ENCODE data around the gene CALHM3. TPM values are rescaled to one million over a fixed set of nuclear protein-coding genes. Genes with fewer than 3 reads are reported as not detected.
A peak's percentile ranks its signal among the peaks of the same experiment; 100 is the strongest.

CALHM3 gene
- total RNA-seq, 1 donor from 2014 or later, result 3.3 TPM

DNA sequence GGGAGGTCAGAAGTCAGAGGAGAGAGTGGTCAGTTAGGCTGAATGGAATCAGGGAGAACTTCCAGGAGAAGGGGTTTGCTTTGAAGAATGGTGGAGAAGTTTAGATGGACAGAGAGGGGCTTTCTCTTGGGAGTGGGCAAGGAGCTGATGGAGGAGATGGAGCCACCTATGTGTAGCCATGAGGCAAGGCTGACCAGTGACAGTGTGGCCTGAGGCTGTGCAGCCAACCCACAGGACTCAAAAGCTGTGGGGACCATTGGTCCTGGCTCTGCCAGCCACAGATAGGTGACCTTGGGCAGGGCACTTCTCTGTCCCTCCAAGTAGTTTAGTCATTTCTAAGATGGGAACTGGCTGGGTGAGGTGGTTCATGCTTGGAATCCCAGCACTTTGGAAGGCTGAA, 33.1 kb upstream of the CALHM3 start:
- peak overlapping the region; percentile 74 for H3K4me3 Mint-ChIP-seq
- H3K36me3 Mint-ChIP-seq, result peaks cover 5% of the 10 kb centered on the region
- H3K4me1 Mint-ChIP-seq (ENCODE audit: unreplicated experiment), result peaks cover 33% of the 10 kb centered on the region
- TF ChIP-seq, protein P1, sequence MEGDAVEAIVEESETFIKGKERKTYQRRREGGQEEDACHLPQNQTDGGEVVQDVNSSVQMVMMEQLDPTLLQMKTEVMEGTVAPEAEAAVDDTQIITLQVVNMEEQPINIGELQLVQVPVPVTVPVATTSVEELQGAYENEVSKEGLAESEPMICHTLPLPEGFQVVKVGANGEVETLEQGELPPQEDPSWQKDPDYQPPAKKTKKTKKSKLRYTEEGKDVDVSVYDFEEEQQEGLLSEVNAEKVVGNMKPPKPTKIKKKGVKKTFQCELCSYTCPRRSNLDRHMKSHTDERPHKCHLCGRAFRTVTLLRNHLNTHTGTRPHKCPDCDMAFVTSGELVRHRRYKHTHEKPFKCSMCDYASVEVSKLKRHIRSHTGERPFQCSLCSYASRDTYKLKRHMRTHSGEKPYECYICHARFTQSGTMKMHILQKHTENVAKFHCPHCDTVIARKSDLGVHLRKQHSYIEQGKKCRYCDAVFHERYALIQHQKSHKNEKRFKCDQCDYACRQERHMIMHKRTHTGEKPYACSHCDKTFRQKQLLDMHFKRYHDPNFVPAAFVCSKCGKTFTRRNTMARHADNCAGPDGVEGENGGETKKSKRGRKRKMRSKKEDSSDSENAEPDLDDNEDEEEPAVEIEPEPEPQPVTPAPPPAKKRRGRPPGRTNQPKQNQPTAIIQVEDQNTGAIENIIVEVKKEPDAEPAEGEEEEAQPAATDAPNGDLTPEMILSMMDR (conservative IDR thresholded peaks at IDR 0.05), result no peak
- H3K9me3 Mint-ChIP-seq, result peaks cover 9% of the 10 kb centered on the region
- no peak for DNase-seq (ENCODE audit: extremely low spot score, unreplicated experiment)
- H3K27ac Mint-ChIP-seq, result peak overlapping the region; percentile 97
- H3K27me3 Mint-ChIP-seq, result no peaks in the 10 kb centered on the region

DNA sequence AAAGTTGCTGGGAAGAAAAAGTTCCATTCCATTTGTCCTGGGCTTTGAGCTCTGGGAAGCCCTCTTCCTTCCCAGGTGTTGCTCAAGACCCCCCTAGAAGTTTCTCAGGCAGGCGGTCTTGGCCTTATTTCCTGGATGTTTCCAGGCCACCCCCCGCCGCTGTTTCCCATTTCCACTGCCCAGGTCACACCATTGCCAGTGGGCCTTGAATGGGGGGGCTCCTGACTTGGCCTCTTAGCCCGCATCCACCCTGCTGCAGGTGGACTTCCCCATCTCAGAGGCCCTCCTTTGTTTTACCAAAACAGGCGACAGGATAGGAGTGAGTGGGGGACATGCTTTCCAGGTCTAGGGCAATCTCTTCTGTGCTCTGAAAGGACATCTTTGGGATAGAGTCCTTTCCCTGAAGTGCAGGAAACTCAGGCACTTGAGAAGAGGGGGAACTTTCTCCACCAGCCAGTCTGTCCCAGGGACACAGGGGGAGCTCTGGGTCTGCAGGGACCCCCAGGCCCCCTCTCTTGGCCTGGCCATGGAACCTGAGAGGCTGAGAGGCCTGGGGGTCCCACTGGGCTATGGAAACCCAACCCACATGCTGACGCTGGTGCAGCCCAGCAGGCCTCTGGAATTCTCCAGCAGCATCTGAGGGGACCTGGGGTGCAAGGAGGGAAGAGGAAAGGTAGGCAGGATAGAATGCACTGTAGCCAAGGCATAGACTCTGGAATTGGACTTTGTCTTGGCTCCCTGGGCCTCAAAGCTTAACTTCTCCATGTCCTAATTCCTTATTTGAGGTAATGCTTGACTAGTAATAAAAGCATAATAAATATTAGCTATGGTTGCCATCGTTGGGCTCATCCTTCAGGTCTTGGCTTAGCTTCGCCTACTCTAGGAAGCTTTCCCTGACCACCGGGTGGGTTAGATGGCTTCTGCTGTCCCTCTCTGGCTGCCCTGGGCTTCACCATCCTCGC, 32.0 kb upstream of the CALHM3 start:
- H3K27ac Mint-ChIP-seq, result peak overlapping the region; percentile 97
- peak overlapping the region; percentile 71 for H3K4me3 Mint-ChIP-seq
- DNase-seq (ENCODE audit: extremely low spot score, unreplicated experiment), result no peak
- no peaks in the 10 kb centered on the region for H3K27me3 Mint-ChIP-seq
- H3K4me1 Mint-ChIP-seq (ENCODE audit: unreplicated experiment), result peaks cover 39% of the 10 kb centered on the region
- TF ChIP-seq, protein P1 (conservative IDR thresholded peaks at IDR 0.05), result no peak
- peaks cover 5% of the 10 kb centered on the region for H3K36me3 Mint-ChIP-seq
- H3K9me3 Mint-ChIP-seq, result peaks cover 9% of the 10 kb centered on the region

DNA sequence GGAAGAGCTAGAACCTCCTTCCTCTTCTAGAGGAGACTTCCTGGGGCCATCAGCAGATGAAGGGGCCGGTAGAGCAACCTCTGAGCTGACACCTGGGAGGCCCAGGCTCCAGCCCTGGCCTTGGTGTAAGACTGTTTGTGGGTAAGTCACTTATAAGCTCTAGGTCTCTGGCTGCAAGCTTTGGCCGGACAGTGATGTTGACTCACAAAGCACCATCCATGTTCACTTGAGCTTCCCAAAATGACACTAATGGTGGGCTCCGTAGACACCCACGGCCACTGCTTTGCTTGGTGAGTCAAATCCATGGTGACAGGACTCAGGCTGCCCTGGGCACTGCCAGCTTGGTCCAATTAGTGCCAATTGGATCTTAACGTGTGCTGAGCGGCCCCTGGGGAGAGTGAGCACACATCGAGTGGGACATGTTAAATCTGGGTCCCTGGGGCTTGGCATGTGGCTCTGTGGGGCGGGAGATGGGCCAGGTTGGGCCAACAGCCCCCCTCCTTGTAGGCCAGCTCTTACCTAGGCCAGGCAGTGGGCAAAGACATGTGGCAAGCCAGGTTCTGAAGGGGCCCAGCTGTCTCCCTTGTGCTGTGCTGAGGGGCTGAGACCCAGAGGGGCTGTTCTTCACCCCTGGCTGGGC, 31.1 kb upstream of the CALHM3 start:
- no peaks in the 10 kb centered on the region for H3K27me3 Mint-ChIP-seq
- peak overlapping the region; percentile 56 for H3K27ac Mint-ChIP-seq
- H3K36me3 Mint-ChIP-seq, result no peaks in the 10 kb centered on the region
- H3K4me1 Mint-ChIP-seq (ENCODE audit: unreplicated experiment), result peaks cover 33% of the 10 kb centered on the region
- no peak for DNase-seq (ENCODE audit: extremely low spot score, unreplicated experiment)
- H3K9me3 Mint-ChIP-seq, result peaks cover 4% of the 10 kb centered on the region
- TF ChIP-seq, protein P1 (conservative IDR thresholded peaks at IDR 0.05), result no peak
- H3K4me3 Mint-ChIP-seq, result no peak overlapping the region

DNA sequence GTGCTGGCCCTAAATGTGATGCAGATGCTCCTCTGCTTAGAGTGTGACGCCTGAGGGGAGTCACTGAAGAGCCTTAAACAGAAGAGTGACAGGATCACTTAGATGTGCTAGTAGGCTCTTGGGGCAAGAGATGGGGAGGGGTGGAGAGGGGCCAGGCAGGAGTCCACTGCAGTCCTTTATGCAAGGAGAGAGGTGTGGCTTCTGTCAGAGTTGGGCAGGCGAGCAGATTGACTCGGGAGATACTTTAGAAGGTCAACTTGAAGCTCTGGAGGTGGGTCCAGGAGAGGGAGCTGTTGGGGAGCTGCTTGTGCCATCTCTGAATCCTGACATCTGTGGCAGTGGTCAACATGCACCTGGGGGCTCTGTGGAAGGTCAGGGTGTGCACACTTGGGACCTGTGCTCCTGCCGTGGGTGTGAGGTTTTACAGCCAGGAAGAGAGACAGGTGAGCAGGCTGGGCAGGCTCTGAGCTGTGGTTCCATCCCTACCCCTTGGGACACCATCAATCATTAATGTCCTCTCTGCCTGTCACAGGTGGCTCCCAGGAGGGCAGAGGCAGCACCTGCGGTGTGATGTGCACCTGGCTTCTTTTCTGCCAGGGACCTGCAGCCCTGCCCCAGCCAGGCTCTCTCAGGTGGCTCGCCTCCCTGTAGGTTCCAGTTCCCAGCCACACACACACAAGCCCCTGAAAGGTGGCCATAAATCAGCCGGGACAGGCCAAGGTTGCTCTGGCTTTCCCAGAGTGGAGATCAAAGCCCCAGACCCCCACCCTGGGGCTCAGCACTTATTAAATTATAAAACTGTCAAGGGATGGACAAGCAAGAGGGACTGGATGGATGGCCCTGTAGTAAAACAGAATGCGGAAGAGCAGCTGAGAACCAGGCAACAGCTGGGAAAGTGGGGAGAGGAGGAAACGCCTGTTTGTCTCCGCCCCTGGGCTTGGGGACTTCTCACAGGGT, 28.5 kb upstream of the CALHM3 start:
- no peak for DNase-seq (ENCODE audit: extremely low spot score, unreplicated experiment)
- H3K4me3 Mint-ChIP-seq, result peak overlapping the region; percentile 67
- H3K36me3 Mint-ChIP-seq, result no peaks in the 10 kb centered on the region
- H3K27me3 Mint-ChIP-seq, result no peaks in the 10 kb centered on the region
- peak overlapping the region; percentile 92 for H3K27ac Mint-ChIP-seq
- peaks cover 4% of the 10 kb centered on the region for H3K9me3 Mint-ChIP-seq
- TF ChIP-seq, protein P1 (conservative IDR thresholded peaks at IDR 0.05), result no peak
- H3K4me1 Mint-ChIP-seq (ENCODE audit: unreplicated experiment), result peaks cover 44% of the 10 kb centered on the region

DNA sequence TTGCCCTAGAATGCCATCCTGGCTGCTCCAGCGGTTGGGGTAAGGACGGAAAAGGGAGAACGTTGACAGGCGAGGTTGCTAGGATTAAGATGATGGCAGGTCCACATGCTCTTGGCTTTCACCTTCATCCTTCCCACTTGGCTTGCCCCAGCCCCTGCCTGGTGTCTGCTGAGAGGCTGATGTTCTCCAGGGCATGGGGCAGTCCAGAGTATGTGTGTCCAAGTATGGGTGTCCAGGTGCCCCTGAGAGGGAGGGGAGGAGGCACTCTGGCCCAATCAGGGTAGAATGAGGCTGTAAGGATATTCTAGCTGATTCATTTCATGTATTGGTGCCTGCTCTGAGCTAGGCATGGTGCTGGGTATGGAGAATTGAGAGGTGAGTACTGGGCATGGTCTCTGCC, 27.0 kb upstream of the CALHM3 start:
- no peaks in the 10 kb centered on the region for H3K27me3 Mint-ChIP-seq
- no peak overlapping the region for H3K4me3 Mint-ChIP-seq
- no peaks in the 10 kb centered on the region for H3K9me3 Mint-ChIP-seq

More for the DNA sequence above, 27.0 kb upstream of the CALHM3 start:
- Mint-ChIP-seq H3K36me3 (no peaks in the 10 kb centered on the region), H3K4me1 (ENCODE audit: unreplicated experiment) (peaks cover 39% of the 10 kb centered on the region), H3K27ac (peak overlapping the region; percentile 48)
- TF ChIP-seq, protein P1 (conservative IDR thresholded peaks at IDR 0.05), result no peak
- DNase-seq (ENCODE audit: extremely low spot score, unreplicated experiment), result no peak

Data from type B pancreatic cell (in vitro differentiated cells).